Measurements from ENCODE around the gene VPS11.
"Not testable (repeated sequence)": the region's sequence is repeated elsewhere in the genome, so short reads cannot be mapped to it uniquely, and the experiment has no call there.

VPS11 gene

GRCh38 chr11:119039471-119039870 is 28.1 kb upstream of the VPS11 start:
- not testable (repeated sequence) for DNase-seq

- DNase-seq, result no peak
Measured at GRCh38 chr11:119041821-119042514, 25.6 kb upstream of the VPS11 start.

GRCh38 chr11:119042927-119043326 is 24.7 kb upstream of the VPS11 start:
- no peak for DNase-seq

GRCh38 chr11:119044708-119045107 is 22.9 kb upstream of the VPS11 start:
- DNase-seq, result no peak

DNA sequence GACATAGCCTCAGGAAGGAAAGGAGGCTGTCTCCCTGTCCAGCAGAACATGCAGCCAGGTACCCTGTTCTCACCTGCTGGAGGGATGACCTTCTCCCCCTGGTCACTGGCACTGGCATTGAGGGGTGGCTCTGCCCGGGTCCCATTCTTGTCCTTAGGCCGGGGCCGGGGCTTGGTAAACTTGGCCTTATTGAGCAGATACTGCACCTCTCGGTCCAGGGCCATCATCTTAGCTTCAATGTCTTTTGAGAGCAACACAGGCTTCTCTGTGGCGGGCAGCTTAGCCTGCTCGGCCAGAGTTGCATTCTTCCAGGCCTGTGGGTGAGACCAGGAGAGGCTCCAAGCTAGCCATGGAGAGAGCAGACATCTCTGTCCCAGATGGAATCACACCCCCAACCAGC is 21.1 kb upstream of the VPS11 start:
- DNase-seq, result no peak

GRCh38 chr11:119047205-119047604 is 20.4 kb upstream of the VPS11 start:
- DNase-seq, result no peak

DNA sequence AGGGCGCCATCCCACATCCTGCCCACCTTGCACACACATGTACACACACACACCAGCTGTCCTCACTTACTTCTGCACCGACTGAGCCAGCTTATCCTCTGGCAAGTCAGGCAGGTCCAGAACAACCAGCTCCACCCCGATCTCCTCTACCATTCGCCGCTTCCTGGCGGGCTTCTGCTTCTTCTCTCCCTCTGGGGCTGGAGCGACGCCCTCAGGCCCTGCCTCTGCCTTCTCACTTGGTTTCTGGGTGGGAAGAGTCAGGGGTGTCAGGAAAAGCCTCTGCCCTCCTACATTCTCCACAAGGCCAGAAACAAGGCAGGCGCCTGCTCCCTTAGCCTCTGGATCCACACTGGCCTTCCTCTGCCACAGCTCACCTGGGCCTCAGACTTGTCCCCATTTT is 19.0 kb upstream of the VPS11 start:
- DNase-seq, result no peak

DNA sequence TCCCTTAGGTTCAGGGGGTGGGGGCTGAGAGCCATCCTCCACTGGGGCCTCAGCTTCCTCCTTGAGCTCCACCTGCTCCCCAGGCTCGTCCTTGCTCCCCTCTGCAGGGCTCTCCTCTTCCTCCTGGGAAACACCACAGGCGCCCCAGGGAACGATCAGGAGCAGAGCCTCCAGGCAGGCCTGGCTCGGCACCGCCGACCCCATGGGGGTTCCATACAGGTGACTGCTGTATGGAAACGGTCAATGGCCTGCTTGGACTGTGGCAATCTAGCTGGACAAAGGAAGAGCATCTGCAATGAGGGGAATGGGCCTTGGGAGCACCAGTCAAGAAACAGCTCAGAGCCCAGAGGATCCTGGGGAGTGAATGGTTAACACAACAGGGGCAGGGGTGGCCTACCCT is 18.5 kb upstream of the VPS11 start:
- no peak for DNase-seq

- DNase-seq, result no peak
Measured at GRCh38 chr11:119051440-119052162, 16.0 kb upstream of the VPS11 start.

DNA sequence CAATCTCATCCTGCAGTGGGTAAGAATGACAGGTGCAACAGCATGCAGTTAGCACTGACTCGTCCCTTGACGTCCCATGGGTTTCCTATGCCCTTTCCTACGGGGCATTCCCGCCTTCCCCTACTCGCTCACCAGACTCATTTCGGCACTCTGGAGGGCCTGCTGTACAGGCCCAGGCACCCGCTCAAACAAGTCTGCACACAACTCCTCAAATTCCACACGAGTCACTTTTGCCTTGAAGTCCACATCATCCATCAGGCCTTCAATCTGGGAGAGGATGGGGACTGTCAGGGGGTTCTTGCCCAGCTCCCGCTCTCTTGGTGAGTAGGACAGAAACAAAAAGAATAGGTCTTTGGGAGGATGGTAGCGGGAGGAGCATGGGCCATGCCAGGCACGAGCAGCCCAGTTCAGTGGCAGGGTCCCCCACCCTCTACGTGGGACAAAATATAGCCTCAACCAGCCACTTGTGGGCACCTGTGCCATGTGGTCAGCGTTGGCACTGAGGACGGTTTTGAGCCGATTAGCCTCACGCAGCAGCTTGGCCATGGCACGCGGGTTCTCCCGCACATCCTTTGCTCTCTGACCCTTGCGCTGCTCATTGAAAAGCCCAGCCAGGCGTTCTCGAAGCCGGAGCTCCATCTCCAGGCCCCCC is 15.3 kb upstream of the VPS11 start:
- no peak for DNase-seq

GRCh38 chr11:119054418-119054817 is 13.2 kb upstream of the VPS11 start:
- DNase-seq, result no peak

DNA sequence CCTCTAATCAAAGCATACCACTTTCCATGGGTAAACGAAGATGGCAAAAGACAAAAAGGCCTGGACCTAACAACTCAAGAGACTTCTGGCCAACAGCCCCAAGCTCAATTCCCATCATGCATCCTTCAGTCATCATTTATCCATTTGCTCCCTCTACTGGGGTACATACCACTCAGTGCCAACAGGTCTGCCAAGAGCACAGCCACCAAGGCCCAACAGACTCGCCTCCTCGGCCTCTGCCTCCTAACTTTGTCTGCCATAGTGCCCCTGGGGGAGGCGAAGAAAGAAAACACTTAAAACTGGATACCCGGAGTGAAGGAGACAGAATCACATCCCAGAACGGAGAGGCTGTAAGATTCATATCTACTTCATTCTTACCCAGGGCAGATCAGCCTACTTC is 11.7 kb upstream of the VPS11 start:
- DNase-seq, result no peak

DNA sequence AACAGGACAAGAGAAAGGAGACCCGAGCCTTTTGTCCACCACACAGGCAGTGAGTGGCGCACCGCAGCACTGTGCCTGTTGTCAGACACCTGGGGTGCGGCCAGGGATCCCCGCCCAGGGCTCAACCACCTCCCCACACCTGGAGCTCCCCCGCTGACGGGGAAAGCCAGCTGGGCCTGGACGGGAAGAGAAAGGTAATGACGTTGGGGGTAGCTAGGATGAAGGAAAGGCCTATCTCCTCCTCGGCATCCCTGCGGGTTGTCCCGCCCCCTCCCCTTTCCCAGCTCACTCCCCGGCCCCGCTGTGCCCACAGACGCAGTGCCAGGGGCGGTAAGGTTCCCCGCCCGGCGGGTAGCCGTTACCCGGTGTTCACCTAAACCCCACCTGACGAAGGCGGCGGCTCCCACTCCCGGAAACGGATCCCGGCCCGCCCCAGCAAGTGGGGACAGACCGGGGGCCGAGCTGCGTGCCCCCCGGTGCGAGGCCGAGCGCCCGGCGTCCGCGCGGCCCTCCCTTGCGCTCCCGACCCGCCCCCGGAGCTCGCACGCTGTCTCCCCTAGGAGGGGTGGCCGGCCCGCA is 11.1 kb upstream of the VPS11 start:
- DNase-seq, result no peak

- DNase-seq, result peak; percentile 100
Measured at GRCh38 chr11:119057000-119057769, 10.4 kb upstream of the VPS11 start, which contains the start of gene HYOU1. TSS of gene HYOU1 (minus strand) at chr11:119057205. CDS start at chr11:119056160, 1,045 bp downstream.

DNA sequence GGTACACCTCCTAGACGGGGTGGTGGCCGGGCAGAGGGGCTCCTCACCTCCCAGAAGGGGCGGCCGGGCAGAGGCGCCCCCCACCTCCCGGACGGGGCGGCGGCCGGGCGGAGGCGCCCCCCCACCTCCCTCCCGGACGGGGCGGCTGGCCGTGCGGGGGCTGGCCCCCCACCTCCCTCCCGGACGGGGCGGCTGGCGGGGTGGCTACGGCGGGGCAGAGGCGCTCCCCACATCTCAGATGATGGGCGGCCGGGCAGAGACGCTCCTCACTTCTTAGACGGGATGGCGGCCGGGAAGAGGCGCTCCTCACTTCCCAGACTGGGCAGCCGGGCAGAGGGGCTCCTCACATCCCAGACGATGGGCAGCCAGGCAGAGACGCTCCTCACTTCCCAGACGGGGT is 8.5 kb upstream of the VPS11 start:
- not testable (repeated sequence) for DNase-seq

GRCh38 chr11:119061256-119061655 is 6.4 kb upstream of the VPS11 start:
- no peak for DNase-seq

DNA sequence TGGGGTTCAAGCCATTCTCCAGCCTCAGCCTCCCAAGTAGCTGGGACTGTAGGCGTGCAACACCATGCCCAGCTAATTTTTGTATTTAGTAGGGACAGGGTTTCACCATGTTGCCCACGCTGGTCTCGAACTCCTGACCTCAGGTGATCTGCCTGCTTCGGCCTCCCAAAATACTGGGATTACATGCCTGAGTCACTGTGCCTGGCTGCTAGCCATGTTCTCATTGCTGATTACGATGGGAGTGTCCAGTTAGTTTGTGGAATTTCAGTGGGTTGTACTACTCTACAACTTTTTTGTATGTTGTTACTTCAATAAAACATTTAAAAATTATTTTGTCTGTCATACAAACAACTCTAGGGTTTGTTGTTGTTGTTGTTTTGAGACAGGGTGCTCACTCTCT is 4.8 kb upstream of the VPS11 start:
- no peak for DNase-seq

DNA sequence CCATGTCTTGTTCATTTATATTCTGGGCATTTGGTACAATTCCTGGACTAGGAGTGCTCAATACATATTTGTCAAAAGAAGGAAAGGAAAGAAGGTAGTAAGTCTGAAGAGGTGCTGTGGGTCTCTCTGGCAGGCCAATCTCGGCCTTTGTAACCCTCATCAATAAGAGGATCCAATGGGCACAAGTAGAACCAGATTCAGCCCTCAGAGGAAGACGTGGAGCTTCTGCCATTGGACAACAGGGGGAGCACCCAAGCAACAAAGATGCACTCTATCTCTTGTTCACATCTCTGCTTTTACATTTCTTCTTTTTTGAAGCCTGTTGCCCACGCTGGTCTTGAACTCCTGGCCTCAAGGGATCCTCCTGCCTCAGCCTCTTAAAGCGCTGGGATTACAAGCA is 2.2 kb upstream of the VPS11 start:
- no peak for DNase-seq

DNA sequence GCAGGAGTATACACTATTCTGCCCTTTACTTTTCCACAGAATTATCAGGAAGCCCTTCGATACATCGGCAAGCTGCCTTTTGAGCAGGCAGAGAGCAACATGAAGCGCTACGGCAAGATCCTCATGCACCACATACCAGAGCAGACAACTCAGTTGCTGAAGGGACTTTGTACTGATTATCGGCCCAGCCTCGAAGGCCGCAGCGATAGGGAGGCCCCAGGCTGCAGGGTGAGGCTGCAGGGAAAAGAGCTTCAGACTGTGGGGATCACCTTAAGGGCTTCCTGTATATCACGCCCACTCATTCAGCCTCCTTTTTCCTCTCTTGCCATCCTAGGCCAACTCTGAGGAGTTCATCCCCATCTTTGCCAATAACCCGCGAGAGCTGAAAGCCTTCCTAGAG is 10.2 kb downstream of the VPS11 start:
- DNase-seq, result no peak

DNA sequence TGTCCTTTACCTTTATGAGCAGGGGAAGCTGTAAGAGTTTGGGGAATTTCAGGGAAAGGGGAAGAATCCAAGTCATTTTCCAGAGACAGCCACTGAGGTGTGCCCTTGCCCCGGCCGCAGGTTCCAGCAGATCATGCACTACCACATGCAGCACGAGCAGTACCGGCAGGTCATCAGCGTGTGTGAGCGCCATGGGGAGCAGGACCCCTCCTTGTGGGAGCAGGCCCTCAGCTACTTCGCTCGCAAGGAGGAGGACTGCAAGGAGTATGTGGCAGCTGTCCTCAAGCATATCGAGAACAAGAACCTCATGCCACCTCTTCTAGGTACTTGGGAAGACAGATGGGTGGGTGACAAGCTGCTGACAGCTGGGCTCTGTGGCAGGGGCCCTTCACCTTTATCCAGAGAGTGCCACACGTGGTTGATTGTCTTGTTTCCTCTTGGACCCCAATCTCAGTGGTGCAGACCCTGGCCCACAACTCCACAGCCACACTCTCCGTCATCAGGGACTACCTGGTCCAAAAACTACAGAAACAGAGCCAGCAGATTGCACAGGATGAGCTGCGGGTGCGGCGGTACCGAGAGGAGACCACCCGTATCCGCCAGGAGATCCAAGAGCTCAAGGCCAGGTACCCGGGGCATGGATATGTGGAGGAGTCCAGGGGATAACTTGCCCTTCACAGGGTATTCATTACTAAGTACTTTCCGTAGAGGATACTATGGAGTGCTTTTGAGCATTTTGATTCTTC is 11.2 kb downstream of the VPS11 start:
- no peak for DNase-seq

DNA sequence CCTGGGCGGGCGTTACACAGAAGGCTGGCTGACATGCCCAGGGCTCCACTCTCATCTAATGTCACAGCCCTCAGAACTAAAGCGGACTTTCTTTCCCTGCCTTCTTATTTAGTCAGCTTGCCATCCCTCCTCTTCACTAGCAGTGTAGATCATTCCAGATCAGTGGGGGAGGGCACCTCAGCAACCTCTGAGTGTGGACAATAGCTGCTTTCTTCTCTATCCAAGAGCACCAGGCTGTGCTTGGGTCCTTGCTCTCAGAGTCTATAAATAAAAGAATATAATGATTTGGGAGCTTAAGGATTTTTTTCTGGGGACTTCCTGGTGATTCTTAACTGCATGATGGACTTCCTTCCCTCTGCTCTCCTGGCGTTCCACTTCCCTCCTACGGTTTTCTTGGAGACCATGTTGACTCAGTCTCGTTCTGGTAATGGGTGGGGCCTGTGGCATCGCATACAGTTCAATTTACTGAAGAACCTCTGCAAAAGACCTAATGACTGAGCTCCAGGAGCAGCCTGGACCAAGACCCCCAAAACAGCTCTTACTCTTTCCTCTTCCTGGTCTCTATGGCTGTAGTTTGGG is 14.2 kb downstream of the VPS11 start:
- DNase-seq, result no peak

All from NCI-H1105 (cell line).